Mesenteric fat pad (tissue), 1 donor: ENCODE results near the gene GFOD1. TPM values are rescaled to one million over a fixed set of nuclear protein-coding genes. Genes with fewer than 3 reads are reported as not detected.
"Not testable (repeated sequence)": the region's sequence is repeated elsewhere in the genome, so short reads cannot be mapped to it uniquely, and the experiment has no call there.

Experiments used
- DNase-seq: peaks from one replicate; pipeline ENCODE4 v3.0.0-alpha.2; 2020; ENCODE audit warnings: low spot score
- total RNA-seq: library from RNA; stranded (reverse); fragmentation: NEBNext Ultra II Directional; extraction: Animal tissue kit (Norgen Biotek cat#: 25700); gene quantifications from one replicate; pipeline ENCODE4 v1.2.1, GENCODE V29; 2021
- donor health status: DM: yes; HTN: yes; CAD: no.

The GFOD1 gene
- total RNA-seq, 1 donor from 2014 or later = 25.9 TPM

DNA sequence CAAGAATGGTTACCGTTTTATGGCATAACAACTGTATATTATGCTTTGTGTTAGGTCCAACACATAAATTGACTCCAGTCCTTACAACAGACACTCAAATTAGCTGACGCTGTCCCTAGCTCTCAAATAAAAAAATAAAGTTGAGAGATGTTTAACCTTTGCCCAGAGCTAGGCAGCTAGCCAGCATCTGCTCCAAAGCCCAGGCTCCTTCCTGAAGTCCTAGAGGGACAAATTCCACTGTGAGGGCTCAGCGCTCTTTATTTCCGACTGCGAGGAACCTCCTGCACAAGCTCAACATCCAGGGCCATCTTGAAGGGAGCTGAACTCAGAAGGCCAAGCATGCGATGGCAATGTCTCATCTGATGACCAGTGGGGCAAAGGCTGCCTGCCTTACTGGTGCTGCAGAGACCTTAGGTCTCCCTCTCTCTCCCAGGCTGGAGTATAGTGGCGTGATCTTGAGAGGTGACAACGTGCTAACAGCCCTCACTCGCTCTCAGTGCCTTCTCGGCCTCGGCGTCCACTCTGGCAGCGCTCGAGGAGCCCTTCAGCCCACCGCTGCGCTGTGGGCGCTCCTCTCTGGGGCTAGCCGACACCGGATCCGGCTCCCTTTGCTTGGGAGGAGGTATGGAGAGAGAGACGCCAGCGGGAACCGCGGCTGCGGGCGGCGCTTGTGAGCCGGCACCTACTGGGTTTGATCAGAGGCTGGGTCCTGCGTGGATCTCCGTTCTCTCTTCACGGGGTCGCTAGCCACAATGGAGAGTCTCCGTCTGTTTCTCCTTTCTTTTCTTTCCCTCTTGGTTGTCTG lies 24.7 kb upstream of the GFOD1 start:
- no peak for DNase-seq

DNA sequence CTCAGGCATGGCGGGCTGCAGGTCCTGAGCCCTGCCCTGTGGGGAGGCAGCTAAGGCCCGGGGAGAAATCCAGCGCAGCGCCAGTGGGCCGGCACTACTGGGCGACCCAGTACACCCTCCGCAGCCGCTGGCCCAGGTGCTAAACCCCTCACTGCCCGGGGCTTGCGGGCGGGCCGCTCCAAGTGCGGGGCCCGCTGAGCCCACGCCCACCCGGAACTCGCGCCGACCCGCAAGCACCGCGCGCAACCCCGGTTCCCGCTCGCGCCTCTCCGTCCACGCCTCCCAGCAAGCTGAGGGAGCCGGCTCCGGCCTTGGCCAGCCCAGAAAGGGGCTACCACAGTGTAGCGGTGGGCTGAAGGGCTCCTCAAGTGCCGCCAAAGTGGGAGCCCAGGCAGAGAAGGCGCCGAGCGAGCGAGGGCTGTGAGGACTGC lies 23.8 kb upstream of the GFOD1 start:
- not testable (repeated sequence) for DNase-seq

DNA sequence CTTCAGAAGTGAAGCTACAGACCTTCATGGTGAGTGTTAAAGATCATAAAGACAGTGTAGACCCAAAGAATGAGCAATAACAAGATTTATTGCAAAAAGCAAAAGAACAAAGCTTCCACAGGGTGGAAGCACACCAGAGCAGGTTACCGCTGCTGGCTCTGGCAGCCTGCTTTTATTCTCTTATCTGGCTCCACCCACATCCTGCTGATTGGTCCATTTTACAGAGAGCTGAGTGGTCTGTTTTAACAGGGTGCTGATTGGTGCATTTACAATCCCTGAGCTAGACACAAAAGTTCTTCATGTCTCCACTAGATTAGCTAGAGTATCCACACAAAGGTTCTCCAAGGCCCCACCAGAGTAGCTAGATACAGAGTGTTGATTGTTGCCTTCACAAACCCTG lies 23.0 kb upstream of the GFOD1 start:
- not testable (repeated sequence) for DNase-seq

GRCh38 chr6:13508711-13509705 lies 21.6 kb upstream of the GFOD1 start:
- no peak for DNase-seq

- no peak for DNase-seq
Observed at GRCh38 chr6:13507306-13507860, 20.0 kb upstream of the GFOD1 start.

DNA sequence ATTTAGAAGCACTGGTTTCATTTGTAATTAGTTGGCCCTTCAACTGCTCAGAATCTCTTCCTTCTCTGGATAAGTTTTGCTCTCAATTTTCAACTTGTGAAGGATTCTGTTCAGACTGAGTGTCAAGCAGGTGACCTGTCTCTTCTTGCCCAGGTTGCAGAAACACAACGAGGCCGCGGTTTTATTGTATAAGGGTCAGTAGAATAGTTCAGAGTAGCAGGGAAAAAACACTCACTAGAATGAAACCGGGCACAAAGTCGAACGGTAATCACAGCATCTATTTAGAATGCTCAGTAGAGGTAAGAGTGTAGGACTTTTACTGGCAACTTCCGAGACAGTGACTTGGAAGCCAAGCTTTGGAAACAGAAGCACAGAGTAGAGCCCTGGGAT lies 17.9 kb upstream of the GFOD1 start:
- no peak for DNase-seq

DNA sequence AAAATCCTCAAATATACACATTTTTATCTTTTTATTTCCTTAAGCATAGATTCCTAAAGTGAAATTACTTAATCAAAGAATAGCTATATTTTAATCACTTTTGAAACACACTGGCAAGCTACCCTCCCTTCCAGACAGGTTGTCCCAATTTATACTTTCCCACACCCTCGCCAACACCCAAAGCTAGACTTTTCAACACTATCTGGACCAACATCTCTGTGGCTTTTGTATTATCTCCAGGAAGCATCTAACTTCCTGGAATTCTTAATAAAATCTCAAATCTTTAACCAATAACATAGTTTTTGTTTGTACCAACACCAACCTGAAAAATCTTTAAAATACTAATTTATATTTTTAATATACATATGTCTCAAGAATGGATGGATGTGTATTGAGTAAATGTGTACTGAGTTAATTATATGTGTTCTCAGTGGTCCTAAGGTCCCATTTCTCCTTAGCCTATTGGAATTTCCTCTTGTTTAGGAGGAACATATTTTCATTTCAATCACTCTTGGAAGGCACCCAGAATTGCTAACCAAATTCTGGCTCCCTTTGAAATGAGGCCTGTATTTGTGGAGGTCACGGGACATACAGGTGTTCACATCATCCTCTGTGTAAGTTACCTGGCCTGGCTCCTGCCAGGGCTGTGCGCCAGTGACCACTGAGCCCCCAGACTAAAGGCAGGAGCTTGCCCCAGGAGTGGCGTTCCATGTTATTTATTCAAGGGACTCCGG lies 17.4 kb upstream of the GFOD1 start:
- DNase-seq = no peak

DNA sequence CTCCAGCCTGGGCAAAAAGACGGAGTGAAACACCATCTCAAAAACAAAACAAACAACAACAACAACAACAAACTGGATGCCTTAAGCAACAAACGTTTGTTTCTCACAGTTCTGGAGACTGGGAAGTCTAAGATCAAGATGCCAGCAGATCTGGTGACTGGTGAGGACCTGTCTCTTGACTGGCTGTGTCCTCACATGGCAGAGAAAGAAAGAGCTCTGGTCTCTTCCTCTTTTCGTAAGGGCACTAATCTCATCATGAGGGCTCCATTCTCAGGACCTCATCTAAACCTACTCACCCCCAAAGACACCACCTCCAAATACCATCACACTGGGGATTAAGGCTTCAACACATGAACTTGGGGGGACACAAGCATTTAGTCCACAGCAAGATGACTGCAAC lies 13.5 kb upstream of the GFOD1 start:
- DNase-seq = no peak

- no peak for DNase-seq
Observed at GRCh38 chr6:13500264-13500663, 12.9 kb upstream of the GFOD1 start.

DNA sequence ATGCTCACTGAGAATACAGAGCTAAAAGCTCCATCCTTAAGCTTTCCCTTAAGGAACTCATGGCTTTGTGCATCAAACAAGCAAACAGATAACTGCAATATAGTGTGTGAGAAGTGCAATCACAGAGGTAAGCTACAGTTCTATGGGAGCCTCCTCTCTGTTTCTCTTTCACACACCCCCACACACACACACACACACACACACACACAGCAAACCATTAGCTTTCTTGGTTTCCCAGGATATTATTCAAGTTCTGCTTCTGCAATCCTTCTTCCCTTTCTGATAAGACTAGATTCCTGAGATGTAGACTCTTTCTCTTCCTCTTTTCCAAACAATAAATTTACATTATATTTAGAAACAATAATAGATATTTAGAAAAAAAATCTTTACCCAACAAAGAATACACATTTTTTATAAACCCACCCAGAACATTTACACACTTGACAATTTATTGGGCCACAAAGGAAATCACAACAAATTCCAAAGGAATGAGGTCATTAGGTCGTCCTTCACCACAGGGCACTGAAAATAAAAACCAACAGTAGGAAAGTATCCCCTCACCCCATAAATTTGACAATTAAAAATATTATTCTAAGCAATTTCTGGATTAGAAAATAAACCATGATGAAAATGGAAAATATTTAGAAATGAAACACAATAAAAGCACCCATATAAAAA lies 9.3 kb upstream of the GFOD1 start:
- DNase-seq = no peak

GRCh38 chr6:13495818-13496217 lies 8.4 kb upstream of the GFOD1 start:
- no peak for DNase-seq

DNA sequence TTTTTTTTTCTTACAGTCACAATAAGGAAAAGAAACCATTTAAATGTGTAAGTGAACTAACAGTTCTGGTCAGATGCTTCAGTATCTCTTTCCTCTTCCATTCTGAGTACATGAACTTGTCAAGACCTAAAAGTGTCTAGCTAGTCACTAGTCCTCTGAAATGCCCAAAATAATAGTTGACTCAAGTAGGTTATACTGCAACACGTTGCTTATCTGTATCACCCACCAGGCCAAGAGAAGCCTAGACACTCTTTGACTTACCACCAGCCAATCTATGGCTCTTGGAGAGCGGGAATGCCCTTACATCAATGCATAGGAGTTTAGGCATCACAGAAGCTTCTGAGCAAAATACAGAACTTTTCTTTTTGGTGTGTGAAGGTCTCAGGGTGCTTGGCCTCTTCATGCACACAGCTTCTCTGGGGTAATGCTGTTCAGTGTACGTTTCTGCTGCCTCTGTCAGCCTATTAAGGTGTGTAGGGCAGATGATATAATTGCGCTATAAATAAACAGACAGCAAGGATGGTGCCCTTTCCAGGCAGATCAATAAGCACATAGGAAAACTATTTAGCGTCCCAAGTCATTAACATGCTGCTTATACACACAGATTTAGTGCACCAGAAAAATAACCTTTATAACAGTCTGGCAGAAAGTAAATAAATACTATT lies 7.8 kb upstream of the GFOD1 start:
- DNase-seq = no peak

DNA sequence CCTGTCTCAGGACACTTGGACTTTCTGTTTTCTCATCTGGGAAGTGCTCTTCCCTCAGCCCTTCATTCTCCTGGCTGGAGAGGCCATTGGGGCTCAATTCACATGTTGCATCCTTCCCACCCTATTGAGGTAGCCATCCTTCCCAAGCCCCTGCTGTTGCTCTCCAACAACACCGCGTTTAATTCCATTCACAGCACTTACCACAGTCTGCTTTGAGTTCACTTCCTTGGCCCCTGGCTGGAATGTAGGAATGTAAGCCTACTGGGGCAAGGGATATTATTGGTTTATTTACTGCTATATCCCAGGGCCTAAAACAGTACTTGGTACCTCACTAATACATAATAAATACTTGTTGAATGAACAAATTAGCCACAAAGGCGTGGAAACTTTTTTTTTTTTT lies 6.7 kb upstream of the GFOD1 start:
- DNase-seq = no peak

DNA sequence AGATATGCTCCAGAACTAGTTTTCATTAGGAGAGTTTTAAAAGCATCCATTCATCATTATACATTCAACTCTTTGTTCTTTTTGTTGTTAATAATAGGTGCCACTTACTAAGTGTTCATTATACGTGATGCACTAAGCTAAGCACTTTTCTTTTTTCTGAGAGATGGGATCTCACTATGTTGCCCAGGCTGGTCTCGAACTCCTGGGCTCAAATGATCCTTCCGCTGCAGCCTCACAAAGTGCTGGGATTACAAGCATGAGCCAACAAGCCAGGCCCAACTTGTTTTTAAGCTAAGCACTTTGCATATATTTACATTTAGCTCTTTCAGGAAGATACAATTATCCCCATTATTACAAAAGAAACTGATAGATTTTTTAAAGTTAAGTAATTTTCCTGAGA lies 5.7 kb upstream of the GFOD1 start:
- no peak for DNase-seq

GRCh38 chr6:13492357-13492756 lies 5.0 kb upstream of the GFOD1 start:
- no peak for DNase-seq

DNA sequence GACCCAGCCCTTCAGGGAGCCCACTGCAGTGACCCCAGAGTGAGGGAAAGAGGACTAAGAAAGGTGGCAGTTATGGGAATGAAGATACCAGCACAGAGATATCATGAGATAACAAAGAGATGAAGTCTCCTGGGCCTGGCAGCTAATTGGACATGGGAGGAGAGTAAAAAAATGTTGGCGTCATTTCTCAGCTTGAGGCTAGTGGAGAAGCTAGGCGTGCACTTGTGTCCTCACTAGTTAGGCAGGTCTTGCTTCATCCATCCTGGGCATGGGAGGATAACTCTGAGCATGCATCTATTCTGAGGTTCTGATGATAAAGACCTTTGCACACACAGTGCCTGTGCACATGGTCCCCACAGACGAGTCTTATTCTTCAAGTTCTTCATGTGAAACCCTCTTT lies 4.1 kb upstream of the GFOD1 start:
- no peak for DNase-seq

- no peak for DNase-seq
Observed at GRCh38 chr6:13490402-13490801, 3.0 kb upstream of the GFOD1 start.

- DNase-seq = no peak
Observed at GRCh38 chr6:13488896-13489237, 1.5 kb upstream of the GFOD1 start.

- no peak for DNase-seq
Observed at GRCh38 chr6:13488015-13488895, 855 bp upstream of the GFOD1 start.
